HG02885 (cell line): ENCODE results near the gene WDR4.
"Not testable (repeated sequence)": the region's sequence is repeated elsewhere in the genome, so short reads cannot be mapped to it uniquely, and the experiment has no call there.

ENCODE experiments used
- ATAC-seq: cut with Tn5 transposase; IDR thresholded peaks from one replicate; pipeline ENCODE4 v1.9.1; 2021; ENCODE audit warnings: mild to moderate bottlenecking; ENCODE audit not compliant: unreplicated experiment, poor library complexity

Gene WDR4

DNA sequence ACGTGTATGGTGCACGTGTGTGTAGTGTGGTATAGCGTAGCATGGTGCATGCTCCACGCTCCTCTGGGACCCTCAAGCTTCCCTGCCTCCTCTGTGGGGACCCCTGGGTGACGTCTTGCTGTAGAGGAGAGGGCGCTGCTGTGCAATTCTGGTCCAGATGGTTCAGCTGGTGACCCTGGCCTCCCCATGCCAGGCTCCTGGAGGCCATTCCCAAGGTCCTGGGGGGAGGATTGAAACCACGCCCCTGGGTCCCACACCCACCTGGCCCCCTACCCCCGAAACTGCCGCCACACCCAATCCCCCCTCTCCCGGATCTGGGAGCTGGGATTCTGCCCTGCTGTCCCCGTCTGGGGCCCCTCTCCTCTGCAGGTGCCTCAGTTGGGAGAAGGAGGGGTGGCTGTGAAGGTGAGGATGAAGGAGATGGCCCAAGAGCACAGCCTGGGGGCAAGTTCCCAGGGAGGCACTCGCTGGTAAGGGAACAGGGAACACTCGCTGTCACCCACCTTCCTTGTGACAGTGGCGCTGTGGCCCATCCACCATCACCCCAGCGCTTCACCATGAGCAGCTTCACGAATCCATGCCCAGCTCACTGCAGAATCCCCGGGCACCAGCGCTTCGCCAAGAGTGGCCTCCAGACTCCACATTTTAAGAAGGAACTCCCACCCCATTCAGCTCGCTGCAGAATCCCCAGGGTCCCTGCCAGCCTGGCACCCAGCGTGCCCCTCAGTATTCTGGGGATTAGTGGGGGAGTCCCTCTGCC, 38.0 kb downstream of the WDR4 start:
- no peak for ATAC-seq

DNA sequence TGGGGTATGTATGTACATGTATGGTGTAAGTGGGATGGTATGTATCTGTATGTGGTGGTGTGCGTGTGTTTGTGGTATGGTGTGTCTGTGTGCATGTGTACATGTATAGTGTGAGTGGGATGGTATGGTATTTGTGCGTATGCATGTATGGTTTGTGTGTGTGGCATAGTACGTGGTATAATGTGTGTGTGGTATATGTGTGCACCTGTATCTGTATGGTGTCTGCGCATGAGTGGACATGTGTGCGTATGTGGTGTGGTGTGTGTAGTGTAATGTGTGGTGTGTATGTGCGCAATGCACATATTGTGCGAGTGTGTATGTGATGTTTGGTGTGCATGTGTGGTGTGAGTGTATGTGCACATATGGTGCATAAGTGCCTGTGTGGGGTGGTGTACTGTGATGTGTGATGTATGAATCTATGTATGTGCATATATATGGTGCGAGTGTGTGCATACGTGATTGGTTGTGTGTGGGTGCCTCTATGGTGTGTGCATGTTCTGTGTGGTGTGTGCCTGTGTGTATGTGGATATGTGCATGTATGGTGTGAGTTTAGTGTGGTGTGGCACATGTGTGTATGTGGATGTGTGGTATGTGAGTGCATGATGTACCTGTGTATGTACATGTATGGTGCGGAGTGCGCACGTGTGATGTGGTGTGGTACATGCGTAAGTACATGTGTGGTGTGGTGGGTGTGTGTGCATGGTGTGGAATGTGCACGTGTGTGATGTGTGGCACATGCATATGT, 38.8 kb downstream of the WDR4 start:
- no peak for ATAC-seq

GRCh38 chr21:42839271-42840231, 39.8 kb downstream of the WDR4 start:
- no peak for ATAC-seq

DNA sequence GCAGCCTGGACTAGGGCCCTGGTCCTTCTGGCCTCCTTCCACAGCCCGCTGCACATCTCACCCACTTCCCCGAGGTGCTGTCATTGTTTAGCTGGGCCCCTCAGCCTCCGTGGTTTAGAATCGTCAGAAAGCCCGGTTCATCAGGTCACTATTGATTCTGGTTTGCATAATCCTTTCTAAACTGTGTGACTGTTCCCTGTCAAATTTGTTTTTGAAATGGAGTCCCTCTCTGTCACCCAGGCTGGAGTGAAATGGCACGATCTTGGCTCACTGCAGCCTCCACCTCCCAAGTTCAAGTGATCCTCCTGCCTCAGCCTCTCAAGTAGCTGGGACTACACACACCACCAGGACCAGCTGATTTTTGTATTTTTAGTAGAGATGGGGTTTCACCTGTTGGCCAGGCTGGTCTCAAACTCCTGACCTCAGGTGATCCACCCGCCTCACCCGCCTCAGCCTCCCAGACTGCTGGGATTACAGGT, 41.1 kb downstream of the WDR4 start:
- ATAC-seq, result not testable (repeated sequence)

- ATAC-seq, result no peak
Measured at GRCh38 chr21:42837421-42838211, 41.7 kb downstream of the WDR4 start.

DNA sequence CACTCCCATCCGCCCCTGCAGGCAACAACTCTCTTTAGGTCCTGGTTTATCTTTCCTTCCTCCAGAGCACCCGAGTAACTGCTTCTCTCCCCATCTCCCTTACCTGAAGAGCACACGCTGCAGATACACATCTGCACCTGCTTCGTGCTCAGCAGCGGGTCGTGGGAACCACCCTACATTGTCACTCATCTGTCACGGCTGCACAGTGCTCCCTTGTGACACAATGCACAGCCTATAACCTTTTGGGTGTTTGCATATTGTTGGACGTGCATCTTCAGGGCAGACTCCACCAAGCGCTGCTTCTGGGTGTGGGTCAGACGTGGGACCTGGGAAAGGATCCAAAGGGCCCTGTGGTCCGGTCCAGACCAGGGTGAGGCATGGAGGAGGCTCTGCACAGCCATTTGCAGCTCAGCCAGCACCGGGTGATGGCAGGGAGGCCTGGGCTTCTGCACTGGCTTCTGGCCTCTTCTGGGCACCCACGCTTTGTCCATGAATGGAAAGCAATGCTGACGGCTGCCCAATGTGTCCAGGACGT, 42.5 kb downstream of the WDR4 start:
- ATAC-seq, result no peak

DNA sequence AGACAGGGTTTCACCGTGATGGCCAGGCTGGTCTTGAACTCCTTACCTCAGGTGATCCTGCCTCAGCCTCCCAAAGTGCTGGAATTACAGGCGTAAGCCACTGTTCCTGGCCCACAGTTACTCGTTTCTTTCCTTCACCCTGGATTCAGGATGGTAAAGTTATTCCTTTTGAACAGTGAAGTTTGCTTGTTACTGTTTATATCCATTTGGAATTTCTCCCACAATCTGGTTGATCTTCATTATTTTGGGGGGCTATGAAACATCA, 43.0 kb downstream of the WDR4 start:
- ATAC-seq, result no peak

- no peak for ATAC-seq
Measured at GRCh38 chr21:42835611-42836401, 43.5 kb downstream of the WDR4 start.

DNA sequence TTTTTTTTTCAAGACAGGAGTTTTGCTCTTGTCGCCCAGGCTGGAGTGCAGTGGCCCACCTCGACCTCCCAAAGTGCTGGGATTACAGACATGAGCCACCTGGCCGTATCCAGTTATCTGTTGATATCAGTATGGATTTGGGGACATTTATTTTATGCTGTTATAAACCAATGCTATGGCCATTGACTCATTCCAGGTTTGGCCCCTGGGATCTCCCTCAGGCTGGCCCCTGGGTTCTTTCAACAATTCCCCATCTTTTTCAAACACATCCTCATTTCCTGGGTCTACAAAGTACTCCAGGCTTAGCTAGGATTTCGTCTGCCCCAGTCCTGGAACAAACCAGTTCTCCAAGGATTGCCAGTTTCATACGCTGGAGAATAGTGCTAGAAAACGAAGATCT, 44.1 kb downstream of the WDR4 start:
- ATAC-seq, result no peak

- no peak for ATAC-seq
Measured at GRCh38 chr21:42834726-42835191, 44.6 kb downstream of the WDR4 start.

- no peak for ATAC-seq
Measured at GRCh38 chr21:42833859-42834725, 45.2 kb downstream of the WDR4 start.

DNA sequence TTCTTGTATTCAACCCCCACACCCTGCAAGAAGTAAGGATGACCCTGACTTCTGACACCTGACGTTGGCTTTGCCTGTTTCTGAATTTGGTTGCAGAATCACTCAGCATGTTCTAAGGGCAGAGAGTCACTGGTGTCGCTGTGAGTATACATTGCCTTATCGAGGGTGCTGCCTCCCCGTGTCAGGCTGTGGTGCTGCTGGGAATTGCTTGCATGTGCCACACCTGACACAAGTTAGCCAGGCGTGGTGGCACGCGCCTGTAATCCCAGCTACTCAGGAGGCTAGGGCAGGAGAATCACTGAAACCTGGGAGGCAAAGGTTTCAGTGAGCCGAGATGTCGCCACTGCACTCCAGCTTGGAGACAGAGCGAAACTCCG, 45.9 kb downstream of the WDR4 start:
- peak; percentile 46 for ATAC-seq

DNA sequence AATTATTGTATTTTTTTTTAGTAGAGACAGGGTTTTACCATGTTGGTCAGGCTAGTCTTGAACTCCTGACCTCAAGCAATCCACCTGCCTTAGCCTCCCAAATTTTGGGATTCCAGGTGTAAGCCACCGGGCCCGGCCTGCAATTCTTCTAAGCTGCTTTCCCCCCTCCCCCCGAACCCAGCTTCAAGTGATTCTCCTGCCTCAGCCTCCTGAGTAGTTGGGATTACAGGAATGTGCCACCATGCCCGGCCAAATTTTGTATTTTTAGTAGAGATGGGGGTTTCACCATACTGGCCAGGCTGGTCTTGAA, 47.1 kb downstream of the WDR4 start:
- not testable (repeated sequence) for ATAC-seq

GRCh38 chr21:42830456-42831455, 48.6 kb downstream of the WDR4 start:
- no peak for ATAC-seq

DNA sequence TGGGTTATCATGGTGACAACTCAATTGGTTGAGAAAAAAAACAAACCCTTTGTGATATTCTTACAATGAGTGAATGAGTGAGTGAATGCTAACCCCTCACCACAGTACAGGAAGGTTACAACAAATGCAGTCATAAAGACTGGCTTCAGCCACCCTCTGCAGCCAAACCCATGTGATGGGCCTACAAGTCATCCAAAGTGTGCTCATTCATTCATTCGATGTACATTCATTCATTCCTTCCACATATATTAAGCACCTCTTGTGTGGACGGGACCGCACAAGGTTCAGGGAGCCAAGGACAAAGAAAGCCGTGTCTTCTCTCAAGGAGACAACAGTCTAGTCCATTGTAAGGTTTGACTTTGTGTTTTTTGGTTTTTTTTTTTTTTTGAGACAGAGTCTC, 49.4 kb downstream of the WDR4 start:
- no peak for ATAC-seq

DNA sequence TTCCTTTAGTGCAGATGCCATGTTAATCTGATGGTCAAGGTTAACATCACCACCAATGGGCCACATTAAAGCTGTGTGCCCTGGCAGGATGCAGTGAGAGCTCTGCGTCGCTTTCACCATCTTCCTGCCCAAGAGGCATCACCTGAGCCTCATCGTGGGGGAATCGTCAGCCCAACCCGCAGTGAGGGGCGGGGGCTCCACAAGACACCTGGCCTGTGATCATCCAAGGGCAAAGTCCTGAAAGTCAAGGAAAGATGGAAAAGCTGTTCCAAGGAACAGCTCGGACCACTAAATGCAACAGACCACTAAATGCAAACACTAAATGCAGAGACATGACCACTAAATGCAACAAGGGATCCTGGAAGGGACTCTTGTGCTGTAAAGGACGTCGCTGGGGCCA, 49.9 kb downstream of the WDR4 start:
- ATAC-seq, result no peak

DNA sequence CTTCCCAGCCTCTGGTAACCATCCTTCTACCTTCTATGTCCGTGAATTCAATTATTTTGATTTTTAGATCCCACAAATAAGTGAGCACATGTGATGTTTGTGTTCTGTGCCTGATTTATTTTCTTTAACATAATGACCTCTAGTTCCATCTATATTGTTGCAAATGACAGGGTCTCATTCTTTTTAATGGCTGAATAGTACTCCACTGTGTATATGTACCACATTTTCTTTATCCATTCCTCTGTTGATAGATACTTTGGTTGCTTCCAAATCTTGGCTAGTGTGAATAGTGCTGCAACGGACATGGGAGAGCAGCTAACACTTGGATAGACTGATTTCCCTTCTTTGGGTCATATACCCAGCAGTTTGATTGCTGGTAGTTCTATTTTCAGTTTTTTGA, 51.8 kb downstream of the WDR4 start:
- no peak for ATAC-seq
